Mesothelial cell of epicardium (in vitro differentiated cells): ENCODE measurements around the gene SHPK. TPM values are rescaled to one million over a fixed set of nuclear protein-coding genes. Genes with fewer than 3 reads are reported as not detected.
"Not testable (repeated sequence)": the region's sequence is repeated elsewhere in the genome, so short reads cannot be mapped to it uniquely, and the experiment has no call there.

Experiments
- DNase-seq, 2 experiments: peaks; one replicate each; pipeline ENCODE4 v3.0.0; 2021; ENCODE audit warnings: low spot score in 2 of 2; ENCODE audit not compliant: unreplicated experiment in 2 of 2
- H3K27ac Mint-ChIP-seq: 2 replicates; pipeline ENCODE4 v1.8.0; 2021; ENCODE audit warnings: mixed read lengths
- H3K27me3 Mint-ChIP-seq: 2 replicates; pipeline ENCODE4 v1.8.0; 2021; ENCODE audit warnings: low read depth, mixed read lengths
- H3K36me3 Mint-ChIP-seq: 2 replicates; pipeline ENCODE4 v1.8.0; 2021; ENCODE audit warnings: mixed read lengths
- H3K4me1 Mint-ChIP-seq: 2 replicates; pipeline ENCODE4 v1.8.0; 2021; ENCODE audit warnings: mixed read lengths
- H3K4me3 Mint-ChIP-seq: 2 replicates; pipeline ENCODE4 v1.8.0; 2021; ENCODE audit warnings: mild to moderate bottlenecking, moderate library complexity, mixed read lengths
- H3K9me3 Mint-ChIP-seq: 2 replicates; pipeline ENCODE4 v1.8.0; 2021; ENCODE audit warnings: mixed read lengths
- CTCF ChIP-seq: fragments of 200-600 bp; sonication (generic); IDR thresholded peaks from one replicate; pipeline ENCODE4 v1.5.0; 2021; ENCODE audit warnings: antibody characterized with exemption; ENCODE audit not compliant: unreplicated experiment
- total RNA-seq: library from RNA; stranded (reverse); gene quantifications from 3 replicates; pipeline ENCODE4 v1.2.1, GENCODE V29; 2021

Gene SHPK
- total RNA-seq, 1 donor from 2014 or later: 18.9 TPM

- Mint-ChIP-seq H3K4me3 (no peak overlapping the region), H3K4me1 (no peaks in the 10 kb centered on the region), H3K36me3 (peaks cover 22% of the 10 kb centered on the region), H3K9me3 (no peaks in the 10 kb centered on the region), H3K27me3 (no peaks in the 10 kb centered on the region), H3K27ac (no peak overlapping the region)
- DNase-seq: no peak
- no peak for TF ChIP-seq CTCF
Observed at GRCh38 chr17:3583456-3583855, 52.6 kb downstream of the SHPK start.

- Mint-ChIP-seq H3K27me3 (no peaks in the 10 kb centered on the region), H3K36me3 (peaks cover 23% of the 10 kb centered on the region), H3K4me1 (no peaks in the 10 kb centered on the region), H3K9me3 (no peaks in the 10 kb centered on the region), H3K27ac (no peak overlapping the region), H3K4me3 (no peak overlapping the region)
- no peak for DNase-seq
- TF ChIP-seq CTCF: no peak
Observed at GRCh38 chr17:3582915-3583314, 53.1 kb downstream of the SHPK start.

GRCh38 chr17:3578667-3579066 is 57.4 kb downstream of the SHPK start:
- not testable (repeated sequence) for H3K4me1 Mint-ChIP-seq, DNase-seq, H3K27me3 Mint-ChIP-seq, H3K27ac Mint-ChIP-seq, H3K4me3 Mint-ChIP-seq, H3K9me3 Mint-ChIP-seq
- H3K36me3 Mint-ChIP-seq: peaks cover 25% of the 10 kb centered on the region

- H3K9me3 Mint-ChIP-seq: no peaks in the 10 kb centered on the region
- no peaks in the 10 kb centered on the region for H3K4me1 Mint-ChIP-seq
- DNase-seq: no peak
- no peaks in the 10 kb centered on the region for H3K27me3 Mint-ChIP-seq
- no peak for TF ChIP-seq CTCF
- H3K4me3 Mint-ChIP-seq: no peak overlapping the region
- peaks cover 19% of the 10 kb centered on the region for H3K36me3 Mint-ChIP-seq
- no peak overlapping the region for H3K27ac Mint-ChIP-seq
Observed at GRCh38 chr17:3576970-3577369, 59.1 kb downstream of the SHPK start.

- no peak for DNase-seq
- Mint-ChIP-seq H3K36me3 (peaks cover 16% of the 10 kb centered on the region), H3K27me3 (no peaks in the 10 kb centered on the region), H3K4me1 (no peaks in the 10 kb centered on the region), H3K9me3 (no peaks in the 10 kb centered on the region), H3K27ac (no peak overlapping the region), H3K4me3 (no peak overlapping the region)
- TF ChIP-seq CTCF: no peak
Observed at GRCh38 chr17:3575511-3575910, 60.5 kb downstream of the SHPK start.

- Mint-ChIP-seq H3K9me3 (no peaks in the 10 kb centered on the region), H3K27ac (no peak overlapping the region), H3K4me1 (no peaks in the 10 kb centered on the region), H3K4me3 (no peak overlapping the region), H3K36me3 (peaks cover 14% of the 10 kb centered on the region), H3K27me3 (no peaks in the 10 kb centered on the region)
- TF ChIP-seq CTCF: no peak
- DNase-seq: no peak
Observed at GRCh38 chr17:3574231-3574630, 61.8 kb downstream of the SHPK start.
